Sigmoid colon (tissue), 7 donors: Measurements from ENCODE around the gene SAT1. TPM values are rescaled to one million over a fixed set of nuclear protein-coding genes. Genes with fewer than 3 reads are reported as not detected.

Experiments
- DNase-seq: peaks from one replicate; pipeline ENCODE4 v3.0.0-alpha.2; 2019
- H3K27ac ChIP-seq, 4 donors: fragments of 200-600 bp; sonication (generic); one replicate each; pipeline ENCODE4 v1.5.1; 2016 to 2019; ENCODE audit warnings: mild to moderate bottlenecking in 1 of 4
- H3K27me3 ChIP-seq, 3 donors: fragments of 200-600 bp; sonication (generic); one replicate each; pipeline ENCODE4 v1.5.1; 2019; ENCODE audit warnings: mild to moderate bottlenecking in 1 of 3
- H3K36me3 ChIP-seq, 4 donors: fragments of 200-600 bp; sonication (generic); one replicate each; pipeline ENCODE4 v1.5.1; 2016 to 2019
- H3K4me1 ChIP-seq, 4 donors: fragments of 200-600 bp; sonication (generic); one replicate each; pipeline ENCODE4 v1.5.1; 2017 to 2019
- H3K4me3 ChIP-seq, 4 donors: fragments of 200-600 bp; sonication (generic); one replicate each; pipeline ENCODE4 v1.5.1; 2017 to 2019; ENCODE audit warnings: mild to moderate bottlenecking in 2 of 4, moderate library complexity in 1 of 4
- H3K9me3 ChIP-seq, 4 donors: fragments of 200-600 bp in 3 of 4; sonication (generic) in 3 of 4; one replicate each; pipeline versions ENCODE4 v1.5.1 to v1.6.1; 2013 to 2019
- CTCF ChIP-seq, 4 experiments: fragments of 450-650 bp in 3 of 4; fragments of 200-600 bp in 1 of 4; IDR thresholded peaks; one replicate each; pipeline ENCODE4 v1.5.1; 2016 to 2019; ENCODE audit warnings: antibody characterized with exemption in 4 of 4, mild to moderate bottlenecking in 3 of 4, moderate library complexity in 2 of 4
- EP300 ChIP-seq, 4 donors: sonication (generic); formaldehyde crosslinking; IDR thresholded peaks; one replicate each; pipeline ENCODE4 v1.6.1; 2017; ENCODE audit warnings: antibody characterized with exemption in 4 of 4
- POLR2A ChIP-seq, 2 donors: fragments of 450-650 bp; IDR thresholded peaks; one replicate each; pipeline ENCODE4 v1.6.1; 2016; ENCODE audit warnings: antibody characterized with exemption in 2 of 2, mild to moderate bottlenecking in 2 of 2, moderate library complexity in 2 of 2
- POLR2AphosphoS5 ChIP-seq, 4 donors: sonication (generic); formaldehyde crosslinking; IDR thresholded peaks; one replicate each; pipeline ENCODE4 v1.6.1; 2017; ENCODE audit warnings: antibody characterized with exemption in 4 of 4
- WGBS, 2 donors: extraction: QIAGEN DNeasy Blood & Tissue Kit; methylation state at CpG; one replicate each; pipeline ENCODE4 v1.1.7; 2013; 5-methylcytosine and 5-hydroxymethylcytosine counted together
- intact Hi-C: fragments of 100-400 bp; cut with DNase I; formaldehyde crosslinking; loops from one replicate; pipeline ENCODE4 v1.15.1; 2023
- polyA plus RNA-seq, 3 donors: library from polyadenylated mRNA; stranded (reverse); fragments of 200-250 nt; gene quantifications; one replicate each; pipeline ENCODE4 v1.2.3, GENCODE V29; 2013
- total RNA-seq, 4 donors: library from RNA; depleted of rRNA; stranded (reverse); fragments of >200 nt; gene quantifications; one replicate each; pipeline ENCODE4 v1.1.0, GENCODE V29; 2016
- donor health status: healthy with polysubstance abuse.
- donor health status: Bipolar disorder and iron deficiency.
- donor health status: healthy.

SAT1 gene
- total and polyA plus RNA-seq, 7 donors = 321 to 1,356 (median 371) TPM

DNA sequence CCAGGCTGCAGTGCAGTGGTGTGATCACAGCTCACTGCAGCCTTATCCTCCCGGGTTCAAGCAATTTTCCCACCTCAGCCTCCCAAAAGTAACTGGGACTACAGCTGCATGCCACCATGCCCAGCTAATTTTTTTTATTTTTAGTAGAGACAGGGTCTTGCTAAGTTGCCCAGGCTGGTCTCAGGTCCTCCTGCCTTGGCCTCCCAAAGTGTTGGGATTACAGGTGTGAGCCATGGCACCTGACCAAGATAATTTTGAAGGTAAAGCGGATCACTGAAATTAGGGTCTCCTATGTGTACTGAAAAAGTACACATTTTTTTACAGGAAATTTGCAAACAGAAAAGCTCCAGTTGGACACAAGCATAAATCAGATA is 4.8 kb downstream of the SAT1 start:
- Histone ChIP-seq H3K27me3 (no peaks in the 10 kb centered on the region), H3K4me1 (peaks cover 0 to 9% (median 0%) of the 10 kb centered on the region in 4 donors), H3K9me3 (no peaks in the 10 kb centered on the region), H3K36me3 (peaks cover 0 to 12% (median 0%) of the 10 kb centered on the region in 4 donors), H3K4me3 (no peak overlapping the region), H3K27ac (peak overlapping the region in 1 of 4 donors; percentile 57)
- TF ChIP-seq POLR2A (IDR thresholded peaks at IDR 0.05) (no peak), EP300 (IDR thresholded peaks at IDR 0.05) (no peak), CTCF (IDR thresholded peaks at IDR 0.05) (no peak), POLR2AphosphoS5 (IDR thresholded peaks at IDR 0.05) (no peak)
- no peak for DNase-seq
- intact Hi-C loops = loop anchor here (10.0 kb wide), 1 partner anchor 267 kb away; the partner anchor contains the start of gene EIF2S3
- WGBS, 2 donors = 90 to 97% methylated on average over 2 of the region's 2 CpGs

GRCh38 chrX:23788521-23788920 is 5.5 kb downstream of the SAT1 start:
- intact Hi-C loops = loop anchor here (10.0 kb wide), 1 partner anchor 266 kb away; the partner anchor contains the start of gene EIF2S3
- H3K4me1 ChIP-seq = peaks cover 0 to 9% (median 0%) of the 10 kb centered on the region in 4 donors
- H3K36me3 ChIP-seq = peaks cover 0 to 12% (median 0%) of the 10 kb centered on the region in 4 donors
- no peaks in the 10 kb centered on the region for H3K27me3 ChIP-seq
- H3K9me3 ChIP-seq = no peaks in the 10 kb centered on the region
- DNase-seq = no peak
- TF ChIP-seq POLR2A (IDR thresholded peaks at IDR 0.05) (no peak), POLR2AphosphoS5 (IDR thresholded peaks at IDR 0.05) (no peak), EP300 (IDR thresholded peaks at IDR 0.05) (no peak), CTCF (IDR thresholded peaks at IDR 0.05) (no peak)
- no peak overlapping the region for H3K4me3 ChIP-seq
- peak overlapping the region in 1 of 4 donors; percentile 57 for H3K27ac ChIP-seq

DNA sequence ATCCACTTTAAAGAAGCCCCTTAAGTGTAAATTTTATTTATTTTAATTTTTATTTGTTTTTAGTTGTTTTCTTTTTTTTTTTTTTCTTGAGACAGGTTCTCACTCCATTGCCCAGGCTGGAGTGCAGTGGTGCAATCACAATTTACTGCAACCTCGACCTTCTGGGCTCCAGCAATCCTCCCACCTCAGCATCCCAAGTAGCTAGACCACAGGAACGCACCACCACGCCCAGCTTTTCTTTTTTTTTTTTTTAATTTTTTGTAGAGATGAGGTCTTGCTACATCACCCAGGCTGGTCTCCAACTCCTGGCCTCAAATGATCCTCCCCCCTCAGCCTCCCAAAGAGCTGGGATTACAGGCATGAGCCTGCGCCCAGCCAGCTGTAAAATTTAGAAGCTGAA is 6.0 kb downstream of the SAT1 start:
- intact Hi-C loops = loop anchor here (10.0 kb wide), 1 partner anchor 266 kb away; the partner anchor contains the start of gene EIF2S3
- no peak overlapping the region for H3K4me3 ChIP-seq
- no peak overlapping the region for H3K27ac ChIP-seq
- DNase-seq = no peak
- peaks cover 0 to 12% (median 0%) of the 10 kb centered on the region in 4 donors for H3K36me3 ChIP-seq
- peaks cover 0 to 9% (median 0%) of the 10 kb centered on the region in 4 donors for H3K4me1 ChIP-seq
- 70 to 84% methylated on average over 4 of the region's 4 CpGs for WGBS, 2 donors
- H3K27me3 ChIP-seq = no peaks in the 10 kb centered on the region
- H3K9me3 ChIP-seq = no peaks in the 10 kb centered on the region
- TF ChIP-seq POLR2AphosphoS5 (IDR thresholded peaks at IDR 0.05) = no peak
- TF ChIP-seq POLR2A (IDR thresholded peaks at IDR 0.05) = no peak
- no peak for TF ChIP-seq CTCF (IDR thresholded peaks at IDR 0.05)

GRCh38 chrX:23789386-23790154 is 6.6 kb downstream of the SAT1 start:
- H3K36me3 ChIP-seq = peaks cover 0 to 12% (median 0%) of the 10 kb centered on the region in 4 donors
- 92 to 94% methylated on average over 8 of the region's 8 CpGs for WGBS, 2 donors

More at GRCh38 chrX:23789386-23790154, 6.6 kb downstream of the SAT1 start:
- DNase-seq = no peak
- H3K4me1 ChIP-seq = peaks cover 0 to 8% (median 0%) of the 10 kb centered on the region in 4 donors
- TF ChIP-seq CTCF (IDR thresholded peaks at IDR 0.05) = no peak
- TF ChIP-seq EP300 (IDR thresholded peaks at IDR 0.05) = no peak
- TF ChIP-seq POLR2AphosphoS5 (IDR thresholded peaks at IDR 0.05) = no peak
- TF ChIP-seq POLR2A (IDR thresholded peaks at IDR 0.05) = no peak
- intact Hi-C loops = loop anchor here (10.0 kb wide), 1 partner anchor 265 kb away; the partner anchor contains the start of gene EIF2S3
- no peak overlapping the region for H3K4me3 ChIP-seq
- H3K27ac ChIP-seq = no peak overlapping the region
- H3K9me3 ChIP-seq = no peaks in the 10 kb centered on the region
- H3K27me3 ChIP-seq = no peaks in the 10 kb centered on the region
